ENCODE measurements around the gene NOM1. TPM values are rescaled to one million over a fixed set of nuclear protein-coding genes. Genes with fewer than 3 reads are reported as not detected.

The NOM1 gene
- polyA plus RNA-seq, 1 of the 3 experiments (the other 2 are of a cell fraction), result 18.1 TPM

DNA sequence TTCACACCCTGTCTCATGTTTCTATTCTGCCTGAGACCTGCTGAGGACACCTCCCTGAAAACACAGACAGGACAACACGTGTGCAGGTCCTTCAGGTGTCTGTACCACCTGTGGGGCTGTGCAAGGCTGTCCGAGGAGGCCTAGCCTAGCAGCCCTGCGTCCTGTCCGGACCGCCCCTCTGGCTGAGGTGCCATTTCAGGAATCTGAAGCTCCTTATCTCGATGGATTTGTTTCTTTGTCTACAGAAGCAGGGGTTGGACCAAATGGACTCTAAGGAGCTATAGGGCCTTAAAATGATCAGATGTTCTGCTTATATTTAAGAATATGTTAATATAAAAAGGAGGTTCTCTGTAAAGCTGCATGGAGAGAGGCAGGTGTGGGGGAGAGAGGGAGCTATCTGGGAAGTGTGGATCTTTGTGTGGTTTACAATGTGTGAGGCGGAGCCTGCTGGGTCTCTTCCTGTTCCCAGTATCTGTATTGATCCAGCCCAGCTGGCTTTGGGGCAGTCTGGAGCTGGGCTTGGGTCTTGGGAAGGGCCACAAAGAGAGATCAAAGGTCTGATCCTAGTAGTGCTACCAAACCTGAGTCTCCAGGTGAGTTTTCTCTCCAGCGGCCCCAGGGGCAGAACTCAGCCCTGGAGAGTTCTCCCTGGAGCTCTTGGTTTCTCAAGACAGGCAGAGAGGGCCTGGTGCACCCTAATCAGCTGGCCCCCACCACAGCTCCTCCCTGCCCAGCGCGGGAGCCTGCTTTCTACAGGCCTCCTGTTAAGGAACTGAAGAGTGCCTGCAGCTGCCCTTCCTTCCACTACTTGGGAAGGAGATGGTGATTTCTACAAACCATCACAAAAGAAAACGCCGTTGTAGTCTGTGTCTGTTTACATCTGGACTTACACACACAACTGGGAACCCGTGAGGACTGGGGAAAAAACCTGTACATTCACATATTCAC, 64.4 kb downstream of the NOM1 start:
- H3K36me3 ChIP-seq (replicated peaks in 1 of 2; ENCODE audit: control insufficient read depth in 1 of 2, insufficient read depth in 2 of 2, low read length in 1 of 2), result no peaks in the 10 kb centered on the region
- H3K9me2 ChIP-seq, result no peaks in the 10 kb centered on the region
- no peak overlapping the region for H3K4me3 ChIP-seq (ENCODE audit: low read depth in 2 of 2, low read length in 1 of 2)
- CTCF ChIA-PET, result interaction anchor here (1.6 to 1.8 kb wide), 3 partner anchors 211 to 326 kb away, joined by 3 to 7 read pairs (median 6); no protein-coding TSS in a partner anchor
- peaks cover 9% of the 10 kb centered on the region for H4K20me1 ChIP-seq (ENCODE audit: insufficient read depth)
- TF ChIP-seq, protein P1, sequence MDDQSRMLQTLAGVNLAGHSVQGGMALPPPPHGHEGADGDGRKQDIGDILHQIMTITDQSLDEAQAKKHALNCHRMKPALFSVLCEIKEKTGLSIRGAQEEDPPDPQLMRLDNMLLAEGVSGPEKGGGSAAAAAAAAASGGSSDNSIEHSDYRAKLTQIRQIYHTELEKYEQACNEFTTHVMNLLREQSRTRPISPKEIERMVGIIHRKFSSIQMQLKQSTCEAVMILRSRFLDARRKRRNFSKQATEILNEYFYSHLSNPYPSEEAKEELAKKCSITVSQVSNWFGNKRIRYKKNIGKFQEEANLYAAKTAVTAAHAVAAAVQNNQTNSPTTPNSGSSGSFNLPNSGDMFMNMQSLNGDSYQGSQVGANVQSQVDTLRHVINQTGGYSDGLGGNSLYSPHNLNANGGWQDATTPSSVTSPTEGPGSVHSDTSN (IDR thresholded peaks at IDR 0.05), result no peak
- TF ChIP-seq, protein P2, sequence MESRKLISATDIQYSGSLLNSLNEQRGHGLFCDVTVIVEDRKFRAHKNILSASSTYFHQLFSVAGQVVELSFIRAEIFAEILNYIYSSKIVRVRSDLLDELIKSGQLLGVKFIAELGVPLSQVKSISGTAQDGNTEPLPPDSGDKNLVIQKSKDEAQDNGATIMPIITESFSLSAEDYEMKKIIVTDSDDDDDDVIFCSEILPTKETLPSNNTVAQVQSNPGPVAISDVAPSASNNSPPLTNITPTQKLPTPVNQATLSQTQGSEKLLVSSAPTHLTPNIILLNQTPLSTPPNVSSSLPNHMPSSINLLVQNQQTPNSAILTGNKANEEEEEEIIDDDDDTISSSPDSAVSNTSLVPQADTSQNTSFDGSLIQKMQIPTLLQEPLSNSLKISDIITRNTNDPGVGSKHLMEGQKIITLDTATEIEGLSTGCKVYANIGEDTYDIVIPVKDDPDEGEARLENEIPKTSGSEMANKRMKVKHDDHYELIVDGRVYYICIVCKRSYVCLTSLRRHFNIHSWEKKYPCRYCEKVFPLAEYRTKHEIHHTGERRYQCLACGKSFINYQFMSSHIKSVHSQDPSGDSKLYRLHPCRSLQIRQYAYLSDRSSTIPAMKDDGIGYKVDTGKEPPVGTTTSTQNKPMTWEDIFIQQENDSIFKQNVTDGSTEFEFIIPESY (IDR thresholded peaks at IDR 0.05; ENCODE audit: borderline replicate concordance, low read depth), result no peak
- TF ChIP-seq SIN3A (IDR thresholded peaks at IDR 0.05; ENCODE audit: borderline replicate concordance, low read depth, low read length) (no peak), YY1 (IDR thresholded peaks at IDR 0.05; ENCODE audit: low read depth) (no peak), TCF12 (IDR thresholded peaks at IDR 0.05) (no peak), TEAD4 (IDR thresholded peaks at IDR 0.05; ENCODE audit: borderline replicate concordance, insufficient read depth) (no peak), EZH2phosphoT487 (IDR thresholded peaks at IDR 0.05; ENCODE audit: borderline replicate concordance, low read depth) (no peak), FOXM1 (IDR thresholded peaks at IDR 0.05; ENCODE audit: low read depth) (no peak), ELF1 (IDR thresholded peaks at IDR 0.05) (no peak), POLR2AphosphoS5 (IDR thresholded peaks at IDR 0.05; ENCODE audit: low read depth, low read length) (no peak), FOSL2 (IDR thresholded peaks at IDR 0.05; ENCODE audit: borderline replicate concordance, low read depth) (no peak), FOXJ3 (CRISPR knock-in tag; IDR thresholded peaks at IDR 0.05) (no peak), RCOR1 (IDR thresholded peaks at IDR 0.05; ENCODE audit: low read length) (no peak), NFIC (IDR thresholded peaks at IDR 0.05; ENCODE audit: borderline replicate concordance) (no peak), SMC3 (IDR thresholded peaks at IDR 0.05; ENCODE audit: low read depth, low read length) (no peak), TAF1 (IDR thresholded peaks at IDR 0.05; ENCODE audit: borderline replicate concordance, low read depth, low read length) (no peak), RAD21 (IDR thresholded peaks at IDR 0.05; ENCODE audit: low read length) (no peak), MXI1 (IDR thresholded peaks at IDR 0.05; ENCODE audit: low read depth, low read length) (no peak)
- TF ChIP-seq, protein P3, sequence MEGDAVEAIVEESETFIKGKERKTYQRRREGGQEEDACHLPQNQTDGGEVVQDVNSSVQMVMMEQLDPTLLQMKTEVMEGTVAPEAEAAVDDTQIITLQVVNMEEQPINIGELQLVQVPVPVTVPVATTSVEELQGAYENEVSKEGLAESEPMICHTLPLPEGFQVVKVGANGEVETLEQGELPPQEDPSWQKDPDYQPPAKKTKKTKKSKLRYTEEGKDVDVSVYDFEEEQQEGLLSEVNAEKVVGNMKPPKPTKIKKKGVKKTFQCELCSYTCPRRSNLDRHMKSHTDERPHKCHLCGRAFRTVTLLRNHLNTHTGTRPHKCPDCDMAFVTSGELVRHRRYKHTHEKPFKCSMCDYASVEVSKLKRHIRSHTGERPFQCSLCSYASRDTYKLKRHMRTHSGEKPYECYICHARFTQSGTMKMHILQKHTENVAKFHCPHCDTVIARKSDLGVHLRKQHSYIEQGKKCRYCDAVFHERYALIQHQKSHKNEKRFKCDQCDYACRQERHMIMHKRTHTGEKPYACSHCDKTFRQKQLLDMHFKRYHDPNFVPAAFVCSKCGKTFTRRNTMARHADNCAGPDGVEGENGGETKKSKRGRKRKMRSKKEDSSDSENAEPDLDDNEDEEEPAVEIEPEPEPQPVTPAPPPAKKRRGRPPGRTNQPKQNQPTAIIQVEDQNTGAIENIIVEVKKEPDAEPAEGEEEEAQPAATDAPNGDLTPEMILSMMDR (IDR thresholded peaks at IDR 0.05), result no peak
- TF ChIP-seq, protein P4, sequence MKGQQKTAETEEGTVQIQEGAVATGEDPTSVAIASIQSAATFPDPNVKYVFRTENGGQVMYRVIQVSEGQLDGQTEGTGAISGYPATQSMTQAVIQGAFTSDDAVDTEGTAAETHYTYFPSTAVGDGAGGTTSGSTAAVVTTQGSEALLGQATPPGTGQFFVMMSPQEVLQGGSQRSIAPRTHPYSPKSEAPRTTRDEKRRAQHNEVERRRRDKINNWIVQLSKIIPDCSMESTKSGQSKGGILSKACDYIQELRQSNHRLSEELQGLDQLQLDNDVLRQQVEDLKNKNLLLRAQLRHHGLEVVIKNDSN (IDR thresholded peaks at IDR 0.05; ENCODE audit: borderline replicate concordance, low read depth), result no peak
- no peaks in the 10 kb centered on the region for H3F3A ChIP-seq (replicated peaks; ENCODE audit: insufficient read depth)
- no peak overlapping the region for H3K27ac ChIP-seq (ENCODE audit: low read depth in 2 of 2, low read length in 1 of 2)
- H3K9ac ChIP-seq, result no peak overlapping the region
- H3K4me2 ChIP-seq, result no peak overlapping the region
- H3K9me3 ChIP-seq, result no peaks in the 10 kb centered on the region
- 24% methylated on average over 13 of the region's 13 CpGs for WGBS (ENCODE audit: low lambda C conversion rate)
- POLR2A ChIA-PET, result no interaction called here
- H3K4me1 ChIP-seq (ENCODE audit: control insufficient read depth in 1 of 2, insufficient read depth in 2 of 2, low read depth in 1 of 2, low read length in 1 of 2), result no peaks in the 10 kb centered on the region; a peak in 1 of 4 replicates
- no peak overlapping the region for H2AFZ ChIP-seq (ENCODE audit: low read depth)
- no peaks in the 10 kb centered on the region for H3K79me2 ChIP-seq (ENCODE audit: insufficient read depth)
- peak; percentile 29 for DNase-seq
- H3K27me3 ChIP-seq (ENCODE audit: insufficient read depth), result peaks cover 96% of the 10 kb centered on the region
